A673 (cell line): ENCODE measurements around the gene KCNQ1. TPM values are rescaled to one million over a fixed set of nuclear protein-coding genes. Genes with fewer than 3 reads are reported as not detected.

Source experiments
- BruUV-seq: library from RNA; stranded (reverse); fragments of 400-500 nt; replicated peaks from 2 replicates; lab custom pipeline; 2021; lab: Mats Ljungman, UMichigan
- CTCF ChIA-PET: fragments of 300-600 bp; sonication (Branson Sonifier 250); formaldehyde crosslinking; loops from one replicate; lab custom pipeline; 2022; ENCODE audit warnings: antibody characterized with exemption; lab: Charles Lee
- POLR2A ChIA-PET: fragments of 300-600 bp; sonication (Branson Sonifier 250); formaldehyde crosslinking; loops from one replicate; lab custom pipeline; 2022; ENCODE audit warnings: antibody characterized with exemption; ENCODE audit not compliant: low non-redundant PET; lab: Charles Lee
- DNase-seq: peaks from one replicate; pipeline ENCODE4 v3.0.0-alpha.2; 2015; ENCODE audit warnings: low spot score
- H3K27ac ChIP-seq: fragments of 200-600 bp; sonication (generic); 2 replicates; pipeline ENCODE4 v1.5.1; 2016; ENCODE audit warnings: mixed run types, low read depth, mild to moderate bottlenecking, mixed read lengths, antibody characterized with exemption, low read length; ENCODE audit not compliant: poor library complexity, severe bottlenecking
- H3K27me3 ChIP-seq: fragments of 200-600 bp; sonication (generic); replicated peaks from 2 replicates; pipeline ENCODE4 v1.6.1; 2017; ENCODE audit warnings: mixed run types, low read depth, mild to moderate bottlenecking, mixed read lengths, antibody characterized with exemption, low read length; ENCODE audit not compliant: insufficient read depth, poor library complexity
- H3K36me3 ChIP-seq: fragments of 200-600 bp; sonication (generic); 2 replicates; pipeline ENCODE4 v1.6.1; 2016; ENCODE audit warnings: mixed run types, mild to moderate bottlenecking, mixed read lengths, antibody characterized with exemption, low read length; ENCODE audit not compliant: insufficient read depth, poor library complexity, severe bottlenecking
- H3K4me1 ChIP-seq: fragments of 200-600 bp; sonication (generic); 2 replicates; pipeline ENCODE4 v1.6.1; 2017; ENCODE audit warnings: mixed run types, mild to moderate bottlenecking, mixed read lengths, antibody characterized with exemption, low read length; ENCODE audit not compliant: insufficient read depth, poor library complexity, severe bottlenecking
- H3K4me3 ChIP-seq: fragments of 200-600 bp; sonication (generic); 2 replicates; pipeline ENCODE4 v1.5.1; 2016; ENCODE audit warnings: low read depth, mixed run types, mild to moderate bottlenecking, mixed read lengths, low read length; ENCODE audit not compliant: poor library complexity, severe bottlenecking
- H3K9me3 ChIP-seq: fragments of 200-600 bp; sonication (generic); 2 replicates; pipeline ENCODE4 v1.6.1; 2016; ENCODE audit warnings: mixed run types, low read depth, mild to moderate bottlenecking, mixed read lengths, antibody characterized with exemption, low read length; ENCODE audit not compliant: poor library complexity, severe bottlenecking
- EZH2 ChIP-seq: fragments of 200-600 bp; sonication (generic); IDR thresholded peaks from 2 replicates; pipeline ENCODE4 v1.6.1; 2017; ENCODE audit warnings: borderline replicate concordance, low read depth, mild to moderate bottlenecking, mixed read lengths, antibody characterized with exemption, low read length; ENCODE audit not compliant: poor library complexity, severe bottlenecking
- intact Hi-C: fragments of 100-400 bp; cut with micrococcal nuclease; formaldehyde crosslinking; loops from one replicate; pipeline ENCODE4 v1.10.0; 2022; ENCODE audit not compliant: unreplicated experiment
- total RNA-seq: library from RNA; stranded (reverse); gene quantifications from 2 replicates; pipeline ENCODE4 v1.2.3, GENCODE V29; 2021
- TF ChIP-seq, protein P1 (sequence below): fragments of 300-800, 200-600 bp; sonication (generic); conservative IDR thresholded peaks from 2 replicates; pipeline ENCODE4 v1.5.1; 2017; ENCODE audit warnings: low read depth, mild to moderate bottlenecking, antibody characterized with exemption, low read length, moderate library complexity, mixed read lengths

The KCNQ1 gene
- total RNA-seq, 1 experiment from 2014 or later, result not detected

DNA sequence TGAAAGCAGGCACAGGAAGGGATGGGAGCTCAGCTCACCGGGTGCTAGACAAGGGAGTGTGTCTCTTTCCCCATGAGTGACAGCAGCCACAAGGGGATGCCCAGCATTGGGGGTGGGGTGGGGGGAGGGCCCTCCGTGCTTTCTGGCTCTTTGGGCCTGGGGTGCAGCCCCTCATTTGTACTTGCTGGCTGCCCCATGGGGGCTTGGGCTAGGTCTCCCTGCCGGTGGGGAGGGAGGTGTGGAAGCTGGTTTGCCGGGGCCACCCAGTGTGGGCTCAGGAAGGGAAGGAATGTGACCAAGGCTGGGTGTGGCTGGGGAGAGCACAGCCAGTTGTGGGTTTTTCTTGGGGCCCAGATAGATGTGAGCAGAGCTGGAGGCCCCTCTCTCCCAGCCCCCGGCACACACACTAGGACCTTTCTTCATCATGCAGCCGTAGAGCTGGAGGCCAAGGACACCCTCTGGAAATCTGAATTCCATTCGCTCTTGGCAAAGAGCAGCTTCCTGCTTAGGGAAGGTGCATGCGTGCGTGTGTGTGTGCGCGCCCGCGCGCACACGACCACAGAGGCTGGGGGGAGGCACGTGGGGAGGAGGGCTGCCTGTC, 229.2 kb downstream of the KCNQ1 start:
- H3K4me3 ChIP-seq, result no peak overlapping the region
- H3K27ac ChIP-seq, result no peak overlapping the region
- H3K27me3 ChIP-seq, result no peaks in the 10 kb centered on the region
- peaks cover 5% of the 10 kb centered on the region for H3K4me1 ChIP-seq
- H3K36me3 ChIP-seq, result peaks cover 2% of the 10 kb centered on the region
- CTCF ChIA-PET, result no interaction called here
- H3K9me3 ChIP-seq, result no peaks in the 10 kb centered on the region
- TF ChIP-seq, protein P1, sequence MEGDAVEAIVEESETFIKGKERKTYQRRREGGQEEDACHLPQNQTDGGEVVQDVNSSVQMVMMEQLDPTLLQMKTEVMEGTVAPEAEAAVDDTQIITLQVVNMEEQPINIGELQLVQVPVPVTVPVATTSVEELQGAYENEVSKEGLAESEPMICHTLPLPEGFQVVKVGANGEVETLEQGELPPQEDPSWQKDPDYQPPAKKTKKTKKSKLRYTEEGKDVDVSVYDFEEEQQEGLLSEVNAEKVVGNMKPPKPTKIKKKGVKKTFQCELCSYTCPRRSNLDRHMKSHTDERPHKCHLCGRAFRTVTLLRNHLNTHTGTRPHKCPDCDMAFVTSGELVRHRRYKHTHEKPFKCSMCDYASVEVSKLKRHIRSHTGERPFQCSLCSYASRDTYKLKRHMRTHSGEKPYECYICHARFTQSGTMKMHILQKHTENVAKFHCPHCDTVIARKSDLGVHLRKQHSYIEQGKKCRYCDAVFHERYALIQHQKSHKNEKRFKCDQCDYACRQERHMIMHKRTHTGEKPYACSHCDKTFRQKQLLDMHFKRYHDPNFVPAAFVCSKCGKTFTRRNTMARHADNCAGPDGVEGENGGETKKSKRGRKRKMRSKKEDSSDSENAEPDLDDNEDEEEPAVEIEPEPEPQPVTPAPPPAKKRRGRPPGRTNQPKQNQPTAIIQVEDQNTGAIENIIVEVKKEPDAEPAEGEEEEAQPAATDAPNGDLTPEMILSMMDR, result no peak
- no peak for TF ChIP-seq EZH2
- intact Hi-C loops, result no loop called here
- POLR2A ChIA-PET, result no interaction called here
- no peak for DNase-seq
- no TSS peak for BruUV-seq

DNA sequence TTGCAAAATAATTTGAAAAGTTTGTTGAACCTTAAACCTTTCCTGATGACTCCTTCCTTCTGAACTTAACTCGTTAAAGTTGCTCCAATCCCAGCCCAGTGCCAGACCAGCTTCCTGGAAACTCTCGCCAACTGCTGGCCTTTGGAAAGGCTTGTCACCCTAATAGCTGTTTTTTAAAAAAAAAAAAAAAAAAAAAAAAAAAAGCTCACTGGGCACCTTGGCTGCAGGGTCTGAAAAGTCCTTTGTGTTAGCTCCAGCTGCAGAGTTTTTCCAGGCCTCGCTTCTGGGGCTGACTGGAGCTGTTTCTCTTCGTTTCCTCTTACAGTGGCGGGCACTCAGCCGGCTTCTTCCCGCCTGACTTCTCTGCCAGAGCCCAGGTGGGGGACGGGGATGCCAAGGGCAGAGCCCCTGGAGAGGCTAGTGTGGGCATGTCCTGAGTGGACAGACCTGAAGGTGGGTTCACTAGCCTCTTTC, 229.9 kb downstream of the KCNQ1 start:
- Histone ChIP-seq H3K27ac (no peak overlapping the region), H3K4me3 (no peak overlapping the region), H3K9me3 (no peaks in the 10 kb centered on the region), H3K36me3 (peaks cover 2% of the 10 kb centered on the region), H3K4me1 (peaks cover 6% of the 10 kb centered on the region), H3K27me3 (no peaks in the 10 kb centered on the region)
- POLR2A ChIA-PET, result no interaction called here
- TF ChIP-seq EZH2, result no peak
- TF ChIP-seq, protein P1, result no peak
- no TSS peak for BruUV-seq
- CTCF ChIA-PET, result no interaction called here
- intact Hi-C loops, result no loop called here
- DNase-seq, result no peak

DNA sequence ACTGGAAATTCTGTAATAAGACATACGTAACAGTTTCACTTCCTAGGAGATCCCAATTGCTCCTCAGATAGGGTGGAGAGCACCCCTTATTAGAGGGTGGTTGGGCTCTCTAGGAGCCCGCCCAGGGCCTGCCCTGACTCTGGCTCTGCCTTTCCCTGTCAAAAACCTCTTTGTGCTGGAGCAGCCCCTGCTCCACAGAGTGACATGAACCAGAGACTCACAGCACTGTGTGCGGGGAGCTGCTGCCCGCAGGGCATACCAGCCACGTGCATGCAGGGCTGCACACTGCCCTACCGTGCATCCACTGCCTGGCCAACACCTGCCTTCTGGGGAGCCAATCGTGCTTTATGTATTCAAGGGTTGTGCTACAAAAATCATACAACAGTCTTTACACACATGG, 230.7 kb downstream of the KCNQ1 start:
- DNase-seq, result no peak
- ChIA-PET POLR2A (no interaction called here), CTCF (no interaction called here)
- Histone ChIP-seq H3K9me3 (no peaks in the 10 kb centered on the region), H3K4me3 (no peak overlapping the region), H3K4me1 (peaks cover 6% of the 10 kb centered on the region), H3K27ac (no peak overlapping the region), H3K27me3 (no peaks in the 10 kb centered on the region), H3K36me3 (peaks cover 2% of the 10 kb centered on the region)
- BruUV-seq, result no TSS peak
- intact Hi-C loops, result no loop called here
- no peak for TF ChIP-seq EZH2
- TF ChIP-seq, protein P1, result no peak
